Measurements from ENCODE around the gene MON1A.

DNA sequence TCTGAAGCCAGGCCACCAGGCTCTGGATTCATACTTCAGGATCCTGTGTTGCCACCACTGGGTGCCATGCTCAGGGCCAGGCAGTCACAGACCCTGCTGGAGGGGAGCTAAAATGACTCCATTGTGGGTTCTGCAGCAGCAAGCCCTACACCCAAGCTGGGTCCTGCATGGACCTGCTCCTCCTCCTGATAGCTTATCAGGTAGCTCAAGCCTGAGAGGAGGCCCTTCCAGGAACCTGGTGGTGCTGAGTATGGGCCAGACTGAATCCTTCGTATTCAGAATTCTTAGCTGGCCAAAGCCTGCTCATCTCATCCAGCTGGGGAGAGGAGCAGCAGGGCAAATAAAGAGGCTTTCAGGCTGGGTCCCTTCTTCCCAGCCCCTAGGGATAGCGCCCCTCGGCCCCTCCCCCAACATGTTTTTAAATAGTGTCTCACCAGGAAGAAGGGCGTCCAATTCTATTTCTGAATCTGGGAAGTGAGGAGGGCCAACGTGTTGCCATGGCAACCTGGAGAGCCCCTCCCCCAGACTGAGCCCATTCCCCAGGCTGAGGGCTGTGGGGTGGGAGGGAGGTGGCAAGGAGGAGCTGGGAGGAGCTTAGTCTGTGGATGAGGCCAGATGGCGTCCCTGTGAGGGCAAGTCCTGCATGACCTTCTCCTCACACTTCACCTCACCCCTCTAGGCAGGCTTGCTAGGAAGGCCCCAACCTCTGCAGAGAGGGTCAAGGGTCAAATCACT lies 48.9 kb downstream of the MON1A start:
- TF ChIP-seq, protein P1, sequence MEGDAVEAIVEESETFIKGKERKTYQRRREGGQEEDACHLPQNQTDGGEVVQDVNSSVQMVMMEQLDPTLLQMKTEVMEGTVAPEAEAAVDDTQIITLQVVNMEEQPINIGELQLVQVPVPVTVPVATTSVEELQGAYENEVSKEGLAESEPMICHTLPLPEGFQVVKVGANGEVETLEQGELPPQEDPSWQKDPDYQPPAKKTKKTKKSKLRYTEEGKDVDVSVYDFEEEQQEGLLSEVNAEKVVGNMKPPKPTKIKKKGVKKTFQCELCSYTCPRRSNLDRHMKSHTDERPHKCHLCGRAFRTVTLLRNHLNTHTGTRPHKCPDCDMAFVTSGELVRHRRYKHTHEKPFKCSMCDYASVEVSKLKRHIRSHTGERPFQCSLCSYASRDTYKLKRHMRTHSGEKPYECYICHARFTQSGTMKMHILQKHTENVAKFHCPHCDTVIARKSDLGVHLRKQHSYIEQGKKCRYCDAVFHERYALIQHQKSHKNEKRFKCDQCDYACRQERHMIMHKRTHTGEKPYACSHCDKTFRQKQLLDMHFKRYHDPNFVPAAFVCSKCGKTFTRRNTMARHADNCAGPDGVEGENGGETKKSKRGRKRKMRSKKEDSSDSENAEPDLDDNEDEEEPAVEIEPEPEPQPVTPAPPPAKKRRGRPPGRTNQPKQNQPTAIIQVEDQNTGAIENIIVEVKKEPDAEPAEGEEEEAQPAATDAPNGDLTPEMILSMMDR (IDR thresholded peaks at IDR 0.05; ENCODE audit: insufficient read depth, low read depth, low read length) = no peak
- no peak for TF ChIP-seq EZH2 (IDR thresholded peaks at IDR 0.05; ENCODE audit: insufficient read depth, low read length)
